HG03095 (cell line): ENCODE results near the gene SINHCAF.

Experiments used
- ATAC-seq: cut with Tn5 transposase; IDR thresholded peaks from one replicate; pipeline ENCODE4 v1.9.1; 2021; ENCODE audit warnings: moderate library complexity; ENCODE audit not compliant: unreplicated experiment

The SINHCAF gene

GRCh38 chr12:31234955-31235867 is 90.7 kb downstream of the SINHCAF start:
- ATAC-seq = no peak

GRCh38 chr12:31234053-31234840 is 91.7 kb downstream of the SINHCAF start:
- no peak for ATAC-seq

- no peak for ATAC-seq
Measured at GRCh38 chr12:31233061-31233730, 92.8 kb downstream of the SINHCAF start.

- ATAC-seq = no peak
Measured at GRCh38 chr12:31232361-31232965, 93.5 kb downstream of the SINHCAF start.

GRCh38 chr12:31231611-31232360 is 94.2 kb downstream of the SINHCAF start:
- no peak for ATAC-seq
